Peyer's patch (tissue), 4 donors: Measurements from ENCODE around the gene MGST1. TPM values are rescaled to one million over a fixed set of nuclear protein-coding genes. Genes with fewer than 3 reads are reported as not detected.

Experiments
- DNase-seq, 3 donors: peaks; one replicate each; pipeline ENCODE4 v3.0.0-alpha.2; 2017 to 2019
- H3K27ac ChIP-seq, 4 donors: fragments of 200-600 bp; sonication (generic); one replicate each; pipeline ENCODE4 v1.5.1; 2016 to 2019
- H3K27me3 ChIP-seq, 2 donors: fragments of 200-600 bp; sonication (generic); one replicate each; pipeline ENCODE4 v1.5.1; 2019
- H3K36me3 ChIP-seq, 3 donors: fragments of 200-600 bp; sonication (generic); one replicate each; pipeline ENCODE4 v1.5.1; 2016 to 2019
- H3K4me1 ChIP-seq, 4 donors: fragments of 200-600 bp; sonication (generic); one replicate each; pipeline ENCODE4 v1.5.1; 2016 to 2019
- H3K4me3 ChIP-seq, 4 donors: fragments of 200-600 bp; sonication (generic); 1 replicate in 3 of 4; 2 replicates in 1 of 4; pipeline ENCODE4 v1.5.1; 2016 to 2019; ENCODE audit warnings: mild to moderate bottlenecking in 1 of 4
- H3K9me3 ChIP-seq, 4 donors: fragments of 200-600 bp; sonication (generic); one replicate each; pipeline ENCODE4 v1.5.1; 2016 to 2019; ENCODE audit warnings: mild to moderate bottlenecking in 1 of 4
- POLR2A ChIP-seq, 2 donors: fragments of 450-650 bp; IDR thresholded peaks; one replicate each; pipeline ENCODE4 v1.5.1; 2017; ENCODE audit warnings: antibody characterized with exemption in 2 of 2, mild to moderate bottlenecking in 2 of 2, moderate library complexity in 2 of 2
- total RNA-seq, 4 donors: library from RNA; depleted of rRNA; stranded (reverse); fragments of >200 nt; gene quantifications; one replicate each; pipeline ENCODE4 v1.1.0, GENCODE V29; 2016
- TF ChIP-seq, protein P1 (sequence below), 6 experiments: fragments of 450-650 bp in 4 of 6; fragments of 200-600 bp in 2 of 6; sonication (generic) in 1 of 6; IDR thresholded peaks; one replicate each; pipeline ENCODE4 v1.5.1; 2017 to 2019; ENCODE audit warnings: antibody characterized with exemption in 6 of 6, mild to moderate bottlenecking in 3 of 6, moderate library complexity in 1 of 6

Gene MGST1
- total RNA-seq, 4 donors from 2014 or later, result 55.3 to 197 (median 125) TPM

DNA sequence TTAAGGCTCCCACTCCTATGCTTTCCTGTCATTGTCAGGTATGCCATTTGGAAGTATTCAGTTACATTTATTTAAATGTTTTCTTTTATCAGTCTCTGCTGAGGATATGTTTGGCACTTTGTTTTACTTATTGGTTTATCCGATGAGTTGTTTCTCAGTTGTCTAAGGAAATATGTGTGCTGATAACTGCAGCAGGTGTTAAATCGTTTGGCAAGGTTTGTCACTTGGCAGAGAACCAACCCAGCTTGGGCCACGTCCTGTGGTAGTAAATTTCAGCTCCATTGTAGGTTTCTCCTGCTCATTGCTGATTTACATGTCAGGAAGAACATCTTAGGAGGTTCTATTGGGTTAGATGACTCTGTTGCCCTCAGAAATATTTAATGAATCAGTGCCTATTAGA, 22.0 kb upstream of the MGST1 start:
- Histone ChIP-seq H3K4me1 (no peaks in the 10 kb centered on the region), H3K4me3 (no peak overlapping the region), H3K9me3 (peaks cover 0 to 7% (median 0%) of the 10 kb centered on the region in 4 donors), H3K27me3 (no peaks in the 10 kb centered on the region), H3K36me3 (no peaks in the 10 kb centered on the region), H3K27ac (no peak overlapping the region)
- no peak for TF ChIP-seq POLR2A (IDR thresholded peaks at IDR 0.05)
- TF ChIP-seq, protein P1, sequence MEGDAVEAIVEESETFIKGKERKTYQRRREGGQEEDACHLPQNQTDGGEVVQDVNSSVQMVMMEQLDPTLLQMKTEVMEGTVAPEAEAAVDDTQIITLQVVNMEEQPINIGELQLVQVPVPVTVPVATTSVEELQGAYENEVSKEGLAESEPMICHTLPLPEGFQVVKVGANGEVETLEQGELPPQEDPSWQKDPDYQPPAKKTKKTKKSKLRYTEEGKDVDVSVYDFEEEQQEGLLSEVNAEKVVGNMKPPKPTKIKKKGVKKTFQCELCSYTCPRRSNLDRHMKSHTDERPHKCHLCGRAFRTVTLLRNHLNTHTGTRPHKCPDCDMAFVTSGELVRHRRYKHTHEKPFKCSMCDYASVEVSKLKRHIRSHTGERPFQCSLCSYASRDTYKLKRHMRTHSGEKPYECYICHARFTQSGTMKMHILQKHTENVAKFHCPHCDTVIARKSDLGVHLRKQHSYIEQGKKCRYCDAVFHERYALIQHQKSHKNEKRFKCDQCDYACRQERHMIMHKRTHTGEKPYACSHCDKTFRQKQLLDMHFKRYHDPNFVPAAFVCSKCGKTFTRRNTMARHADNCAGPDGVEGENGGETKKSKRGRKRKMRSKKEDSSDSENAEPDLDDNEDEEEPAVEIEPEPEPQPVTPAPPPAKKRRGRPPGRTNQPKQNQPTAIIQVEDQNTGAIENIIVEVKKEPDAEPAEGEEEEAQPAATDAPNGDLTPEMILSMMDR (IDR thresholded peaks at IDR 0.05), result no peak
- peak in 1 of 3 donors; percentile 54 for DNase-seq

GRCh38 chr12:16327963-16328362, 19.5 kb upstream of the MGST1 start:
- no peak for DNase-seq
- Histone ChIP-seq H3K27ac (no peak overlapping the region), H3K4me3 (no peak overlapping the region), H3K36me3 (no peaks in the 10 kb centered on the region), H3K9me3 (peaks cover 0 to 7% (median 0%) of the 10 kb centered on the region in 4 donors), H3K4me1 (no peaks in the 10 kb centered on the region), H3K27me3 (no peaks in the 10 kb centered on the region)
- no peak for TF ChIP-seq POLR2A (IDR thresholded peaks at IDR 0.05)
- TF ChIP-seq, protein P1 (IDR thresholded peaks at IDR 0.05), result no peak

DNA sequence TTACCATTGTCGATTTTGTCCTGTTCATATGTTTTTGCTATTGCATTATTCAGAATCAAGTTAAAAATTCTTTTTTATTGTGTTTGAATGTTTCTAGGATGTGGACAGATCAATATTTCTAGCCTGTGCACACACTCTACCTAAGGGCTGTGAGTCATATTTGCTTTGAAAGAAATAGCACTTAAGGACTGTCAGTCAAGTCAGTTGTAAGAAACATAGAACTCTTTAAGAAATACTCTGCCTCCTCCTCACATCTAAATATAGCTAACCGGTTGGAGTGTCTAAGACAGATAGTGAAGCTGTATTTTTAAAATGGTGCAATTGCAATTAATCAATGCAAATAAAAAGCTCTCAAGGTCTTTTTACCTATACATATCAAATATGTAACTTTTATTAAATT, 17.9 kb upstream of the MGST1 start:
- DNase-seq, result no peak
- H3K27me3 ChIP-seq, result no peaks in the 10 kb centered on the region
- H3K27ac ChIP-seq, result no peak overlapping the region
- H3K4me1 ChIP-seq, result no peaks in the 10 kb centered on the region
- H3K36me3 ChIP-seq, result no peaks in the 10 kb centered on the region
- no peak overlapping the region for H3K4me3 ChIP-seq
- TF ChIP-seq, protein P1 (IDR thresholded peaks at IDR 0.05), result no peak
- TF ChIP-seq POLR2A (IDR thresholded peaks at IDR 0.05), result no peak
- peaks cover 0 to 7% (median 0%) of the 10 kb centered on the region in 4 donors for H3K9me3 ChIP-seq

- DNase-seq, result no peak
- Histone ChIP-seq H3K4me1 (no peaks in the 10 kb centered on the region), H3K4me3 (no peak overlapping the region), H3K27me3 (no peaks in the 10 kb centered on the region), H3K36me3 (no peaks in the 10 kb centered on the region), H3K9me3 (peaks cover 0 to 7% (median 0%) of the 10 kb centered on the region in 4 donors), H3K27ac (no peak overlapping the region)
- TF ChIP-seq, protein P1 (IDR thresholded peaks at IDR 0.05), result no peak
- TF ChIP-seq POLR2A (IDR thresholded peaks at IDR 0.05), result no peak
Measured at GRCh38 chr12:16330560-16330959, 16.9 kb upstream of the MGST1 start.

- Histone ChIP-seq H3K4me3 (no peak overlapping the region), H3K27me3 (no peaks in the 10 kb centered on the region), H3K27ac (no peak overlapping the region), H3K36me3 (no peaks in the 10 kb centered on the region), H3K9me3 (peaks cover 0 to 7% (median 0%) of the 10 kb centered on the region in 4 donors), H3K4me1 (no peaks in the 10 kb centered on the region)
- TF ChIP-seq, protein P1 (IDR thresholded peaks at IDR 0.05), result no peak
- no peak for TF ChIP-seq POLR2A (IDR thresholded peaks at IDR 0.05)
- DNase-seq, result no peak
Measured at GRCh38 chr12:16331998-16332397, 15.4 kb upstream of the MGST1 start.

- H3K27me3 ChIP-seq, result no peaks in the 10 kb centered on the region
- H3K9me3 ChIP-seq, result no peaks in the 10 kb centered on the region
- TF ChIP-seq POLR2A (IDR thresholded peaks at IDR 0.05), result no peak
- TF ChIP-seq, protein P1 (IDR thresholded peaks at IDR 0.05), result no peak
- H3K4me3 ChIP-seq, result no peak overlapping the region
- no peak overlapping the region for H3K27ac ChIP-seq
- H3K4me1 ChIP-seq, result no peaks in the 10 kb centered on the region
- no peaks in the 10 kb centered on the region for H3K36me3 ChIP-seq
- DNase-seq, result no peak
Measured at GRCh38 chr12:16335838-16336237, 11.6 kb upstream of the MGST1 start.
